Left lung (tissue), 10 donors: Measurements from ENCODE around the gene PLBD1. TPM values are rescaled to one million over a fixed set of nuclear protein-coding genes. Genes with fewer than 3 reads are reported as not detected.

ENCODE experiments used
- ATAC-seq: fragments of 200-7000 bp; cut with Tn5 transposase; one replicate; pipeline ENCODE4 v1.9.1; 2020; ENCODE audit warnings: moderate library complexity
- DNase-seq, 4 donors: peaks; one replicate each; pipeline ENCODE4 v3.0.0-alpha.2; 2013 to 2020
- H3K27ac ChIP-seq, 2 donors: fragments of 200-600 bp; sonication (generic) in 1 of 2; one replicate each; pipeline versions ENCODE4 v1.5.0 to v1.8.0; 2020 to 2021
- H3K27me3 ChIP-seq, 2 donors: fragments of 200-600 bp; sonication (generic) in 1 of 2; one replicate each; pipeline versions ENCODE4 v1.5.0 to v1.8.0; 2020 to 2021
- H3K36me3 ChIP-seq, 2 donors: fragments of 200-600 bp; sonication (generic) in 1 of 2; one replicate each; pipeline versions ENCODE4 v1.5.0 to v1.8.0; 2020 to 2021
- H3K4me1 ChIP-seq, 2 donors: fragments of 200-600 bp; one replicate each; pipeline ENCODE4 v1.8.0; 2021
- H3K4me3 ChIP-seq, 2 donors: fragments of 200-600 bp; sonication (generic) in 1 of 2; one replicate each; pipeline versions ENCODE4 v1.5.0 to v1.8.0; 2020 to 2021; ENCODE audit warnings: mild to moderate bottlenecking in 1 of 2
- H3K9me3 ChIP-seq, 2 donors: fragments of 200-600 bp; sonication (generic) in 1 of 2; one replicate each; pipeline versions ENCODE4 v1.5.0 to v1.8.0; 2020 to 2021
- CTCF ChIP-seq, 2 donors: fragments of 200-600 bp; sonication (generic) in 1 of 2; IDR thresholded peaks; one replicate each; pipeline versions ENCODE4 v1.5.0 to v1.8.0; 2021; ENCODE audit warnings: antibody characterized with exemption in 2 of 2
- intact Hi-C, 2 donors: fragments of 100-400 bp; cut with DNase I; formaldehyde crosslinking; loops; one replicate each; pipeline versions ENCODE4 v1.11.2 to v1.14.2; 2022
- polyA plus RNA-seq, 6 donors: library from polyadenylated mRNA; unstranded; fragments of 120-200 nt; gene quantifications; one replicate each; pipeline ENCODE4 v1.2.1, GENCODE V29; 2013; ENCODE audit not compliant: insufficient read length in 6 of 6
- total RNA-seq, 2 donors: library from RNA; stranded (reverse); fragmentation: NEBNext Ultra II Directional; extraction: Animal tissue kit (Norgen Biotek cat#: 25700); gene quantifications; one replicate each; pipeline ENCODE4 v1.2.1, GENCODE V29; 2021
- donor health status: DM: no; HTN: yes; CAD: no.
- donor health status: DM: no; HTN: no; CAD: no.

Gene PLBD1
- total and polyA plus RNA-seq, 8 donors = 26.3 to 44.8 (median 30.5) TPM

- Histone ChIP-seq H3K27ac (peak overlapping the region; percentile 52 to 81), H3K4me1 (peaks cover 6 to 38% of the 10 kb centered on the region in 2 donors), H3K36me3 (peaks cover 0 to 5% of the 10 kb centered on the region in 2 donors), H3K27me3 (no peaks in the 10 kb centered on the region), H3K4me3 (peak overlapping the region in 1 of 2 donors; percentile 8), H3K9me3 (no peaks in the 10 kb centered on the region)
- ATAC-seq (peak; percentile 98), DNase-seq (peak; percentile 71 to 92 (median 88))
- intact Hi-C loops = no loop called here
- peak in 1 of 2 donors; percentile 12 for TF ChIP-seq CTCF (IDR thresholded peaks at IDR 0.05)
These were observed 13.2 kb downstream of the PLBD1 start for GRCh38 chr12:14554281-14555007.

GRCh38 chr12:14548609-14549008, 19.1 kb downstream of the PLBD1 start:
- Histone ChIP-seq H3K36me3 (peaks cover 0 to 5% of the 10 kb centered on the region in 2 donors), H3K4me1 (peaks cover 0 to 3% of the 10 kb centered on the region in 2 donors), H3K9me3 (no peaks in the 10 kb centered on the region), H3K4me3 (no peak overlapping the region), H3K27me3 (no peaks in the 10 kb centered on the region), H3K27ac (no peak overlapping the region)
- intact Hi-C loops = no loop called here
- ATAC-seq (no peak), DNase-seq (no peak)
- no peak for TF ChIP-seq CTCF (IDR thresholded peaks at IDR 0.05)

- Histone ChIP-seq H3K27me3 (no peaks in the 10 kb centered on the region), H3K27ac (no peak overlapping the region), H3K4me1 (no peaks in the 10 kb centered on the region), H3K9me3 (no peaks in the 10 kb centered on the region), H3K36me3 (peaks cover 0 to 5% of the 10 kb centered on the region in 2 donors), H3K4me3 (no peak overlapping the region)
- intact Hi-C loops = no loop called here
- DNase-seq (no peak), ATAC-seq (no peak)
- TF ChIP-seq CTCF (IDR thresholded peaks at IDR 0.05) = no peak
These were observed 20.1 kb downstream of the PLBD1 start for GRCh38 chr12:14547571-14547970.

- intact Hi-C loops = no loop called here
- Histone ChIP-seq H3K4me1 (no peaks in the 10 kb centered on the region), H3K9me3 (no peaks in the 10 kb centered on the region), H3K27me3 (no peaks in the 10 kb centered on the region), H3K27ac (no peak overlapping the region), H3K36me3 (peaks cover 0 to 7% of the 10 kb centered on the region in 2 donors), H3K4me3 (no peak overlapping the region)
- no peak for TF ChIP-seq CTCF (IDR thresholded peaks at IDR 0.05)
- ATAC-seq (no peak), DNase-seq (no peak)
These were observed 22.2 kb downstream of the PLBD1 start for GRCh38 chr12:14545144-14546124.
